SU-DHL-6 (cell line): ENCODE results near the gene LALBA.

Experiments used
- H2AFZ ChIP-seq: fragments of 200-600 bp; sonication (generic); 2 replicates; pipeline ENCODE4 v1.6.1; 2014; ENCODE audit warnings: low read depth, mild to moderate bottlenecking, moderate library complexity, mixed read lengths, antibody characterized with exemption, low read length; ENCODE audit not compliant: severe bottlenecking
- H3F3A ChIP-seq: fragments of 200-600 bp; shearing (Covaris generic); 2 replicates; pipeline ENCODE4 v1.6.0; 2016; ENCODE audit warnings: antibody characterized with exemption, mild to moderate bottlenecking; ENCODE audit not compliant: insufficient read depth
- H3K27ac ChIP-seq: fragments of 200-600 bp; sonication (generic); 2 replicates; pipeline ENCODE4 v1.5.1; 2016; ENCODE audit warnings: low read depth, mild to moderate bottlenecking, low read length, moderate library complexity, mixed read lengths
- H3K27me3 ChIP-seq: fragments of 200-600 bp; sonication (generic), shearing (Covaris generic); 2 replicates; pipeline ENCODE4 v1.6.0; 2014; ENCODE audit warnings: mild to moderate bottlenecking, low read length
- H3K36me3 ChIP-seq: fragments of 200-600 bp; sonication (generic); 2 replicates; pipeline ENCODE4 v1.6.1; 2014; ENCODE audit warnings: mild to moderate bottlenecking, low read length, mixed read lengths
- H3K4me2 ChIP-seq: fragments of 300-600, 200-600 bp; shearing (Covaris generic), sonication (generic); 2 replicates; pipeline ENCODE4 v1.6.0; 2014; ENCODE audit warnings: low read length, low read depth, mild to moderate bottlenecking; ENCODE audit not compliant: poor library complexity, severe bottlenecking
- H3K4me3 ChIP-seq: fragments of 200-600 bp; sonication (generic); 2 replicates; pipeline ENCODE4 v1.5.1; 2014; ENCODE audit warnings: antibody characterized with exemption, low read length, mild to moderate bottlenecking, mixed read lengths; ENCODE audit not compliant: insufficient read depth, poor library complexity, severe bottlenecking
- H3K79me2 ChIP-seq: fragments of 200-600 bp; sonication (generic); 2 replicates; pipeline ENCODE4 v1.6.1; 2014; ENCODE audit warnings: mild to moderate bottlenecking, low read length, moderate library complexity; ENCODE audit not compliant: insufficient read depth
- H3K9ac ChIP-seq: fragments of 200-600 bp; sonication (generic); 2 replicates; pipeline ENCODE4 v1.7.0; 2014; ENCODE audit warnings: mild to moderate bottlenecking, low read length
- H3K9me2 ChIP-seq: fragments of 200-600 bp; sonication (generic); replicated peaks from 2 replicates; pipeline ENCODE4 v1.6.1; 2014; ENCODE audit warnings: low read length; ENCODE audit not compliant: insufficient read depth
- H3K9me3 ChIP-seq: fragments of 200-600 bp; sonication (generic); 2 replicates; pipeline ENCODE4 v1.6.1; 2014; ENCODE audit warnings: low read length, mixed read lengths; ENCODE audit not compliant: insufficient read depth
- H4K20me1 ChIP-seq: fragments of 200-600 bp; sonication (generic); 2 replicates; pipeline ENCODE4 v1.6.1; 2014; ENCODE audit warnings: low read depth, mild to moderate bottlenecking, antibody characterized with exemption, low read length, moderate library complexity, mixed read lengths
- EZH2phosphoT487 ChIP-seq: fragments of 200-600 bp; sonication (generic), shearing (Covaris generic); conservative IDR thresholded peaks from 2 replicates; pipeline ENCODE4 v1.6.1; 2018; ENCODE audit warnings: mild to moderate bottlenecking, antibody characterized with exemption, low read length, moderate library complexity, mixed read lengths
- TF ChIP-seq, protein P1 (sequence below): fragments of 200-600 bp; sonication (generic); IDR thresholded peaks from one replicate; pipeline ENCODE4 v1.5.1; 2017; ENCODE audit warnings: antibody characterized with exemption, mild to moderate bottlenecking, low read length, moderate library complexity; ENCODE audit not compliant: insufficient read depth, poor library complexity, severe bottlenecking

The LALBA gene

GRCh38 chr12:48569946-48570345 is at the start of gene LALBA:
Gene LALBA, minus strand, starts transcription at chr12:48570046. Its CDS starts 26 bp downstream, at chr12:48570020.
- no peak within 1 kb of the TSS for H2AFZ ChIP-seq

DNA sequence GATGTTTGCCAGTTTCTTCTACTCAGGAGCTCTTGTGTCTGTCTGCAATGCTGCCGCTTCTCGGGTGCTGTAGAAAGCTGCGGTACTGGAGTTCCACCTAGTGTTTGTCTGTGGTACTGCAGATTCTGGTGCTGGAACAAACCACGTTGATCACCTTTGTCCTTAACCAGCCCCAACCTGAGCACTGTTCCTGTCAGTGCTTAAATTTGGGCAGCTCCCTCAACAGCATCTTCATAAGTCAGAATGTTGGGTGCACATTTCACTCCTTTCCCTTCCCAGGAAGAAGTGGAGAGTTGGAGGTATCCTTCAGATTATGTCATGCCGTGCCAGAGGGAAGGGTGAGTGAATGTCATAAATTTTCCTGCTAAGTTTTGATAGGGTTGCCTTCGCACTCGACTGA is 48.7 kb upstream of the LALBA start:
- Histone ChIP-seq H3K36me3 (no peaks in the 10 kb centered on the region), H2AFZ (no peak overlapping the region), H3K9me2 (no peaks in the 10 kb centered on the region), H3K4me2 (no peak overlapping the region), H3K9me3 (no peaks in the 10 kb centered on the region), H3K4me3 (no peak overlapping the region), H3K27me3 (no peaks in the 10 kb centered on the region), H3K79me2 (no peaks in the 10 kb centered on the region), H3F3A (no peaks in the 10 kb centered on the region), H3K27ac (no peak overlapping the region), H4K20me1 (no peaks in the 10 kb centered on the region), H3K9ac (no peak overlapping the region)
- TF ChIP-seq, protein P1, sequence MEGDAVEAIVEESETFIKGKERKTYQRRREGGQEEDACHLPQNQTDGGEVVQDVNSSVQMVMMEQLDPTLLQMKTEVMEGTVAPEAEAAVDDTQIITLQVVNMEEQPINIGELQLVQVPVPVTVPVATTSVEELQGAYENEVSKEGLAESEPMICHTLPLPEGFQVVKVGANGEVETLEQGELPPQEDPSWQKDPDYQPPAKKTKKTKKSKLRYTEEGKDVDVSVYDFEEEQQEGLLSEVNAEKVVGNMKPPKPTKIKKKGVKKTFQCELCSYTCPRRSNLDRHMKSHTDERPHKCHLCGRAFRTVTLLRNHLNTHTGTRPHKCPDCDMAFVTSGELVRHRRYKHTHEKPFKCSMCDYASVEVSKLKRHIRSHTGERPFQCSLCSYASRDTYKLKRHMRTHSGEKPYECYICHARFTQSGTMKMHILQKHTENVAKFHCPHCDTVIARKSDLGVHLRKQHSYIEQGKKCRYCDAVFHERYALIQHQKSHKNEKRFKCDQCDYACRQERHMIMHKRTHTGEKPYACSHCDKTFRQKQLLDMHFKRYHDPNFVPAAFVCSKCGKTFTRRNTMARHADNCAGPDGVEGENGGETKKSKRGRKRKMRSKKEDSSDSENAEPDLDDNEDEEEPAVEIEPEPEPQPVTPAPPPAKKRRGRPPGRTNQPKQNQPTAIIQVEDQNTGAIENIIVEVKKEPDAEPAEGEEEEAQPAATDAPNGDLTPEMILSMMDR: peak; percentile 82
- no peak for TF ChIP-seq EZH2phosphoT487

More at GRCh38 chr12:48569946-48570345, at the start of gene LALBA:
- H3K9ac ChIP-seq: no peak within 1 kb of the TSS
- H3K9me3 ChIP-seq: no peaks in the 10 kb centered on the region
- H4K20me1 ChIP-seq: no peaks in the 10 kb centered on the region
- H3K27ac ChIP-seq: no peak within 1 kb of the TSS
- no peak within 1 kb of the TSS for H3K4me3 ChIP-seq
- H3K36me3 ChIP-seq: no peaks in the 10 kb centered on the region
- TF ChIP-seq EZH2phosphoT487: no peak
- TF ChIP-seq, protein P1: no peak
- no peaks in the 10 kb centered on the region for H3K79me2 ChIP-seq
- no peaks in the 10 kb centered on the region for H3F3A ChIP-seq
- H3K27me3 ChIP-seq: no peaks in the 10 kb centered on the region
- H3K4me2 ChIP-seq: no peak within 1 kb of the TSS
- H3K9me2 ChIP-seq: no peaks in the 10 kb centered on the region

DNA sequence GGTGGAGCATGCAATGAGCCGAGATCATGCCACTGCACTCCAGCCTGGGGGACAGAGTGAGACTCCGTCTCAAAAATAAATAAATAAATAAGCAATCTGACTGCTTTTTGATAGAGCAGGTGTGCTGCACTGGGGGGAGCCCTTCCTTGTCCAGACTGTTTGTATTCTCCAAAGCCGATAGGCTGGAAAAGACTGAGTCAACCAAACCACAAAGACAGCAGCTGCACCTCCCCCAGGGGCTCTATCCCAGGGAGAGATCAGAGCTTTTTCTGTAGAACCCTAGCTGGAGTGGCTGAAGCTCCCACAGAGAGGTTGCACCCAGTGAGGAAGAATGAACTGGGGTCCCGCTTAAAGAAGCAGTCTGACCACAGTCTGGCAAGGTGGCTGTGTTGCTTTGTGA is 45.8 kb upstream of the LALBA start:
- no peak overlapping the region for H3K9ac ChIP-seq
- no peak overlapping the region for H3K4me3 ChIP-seq
- H2AFZ ChIP-seq: no peak overlapping the region
- TF ChIP-seq, protein P1: no peak
- no peak for TF ChIP-seq EZH2phosphoT487
- H3K27ac ChIP-seq: no peak overlapping the region
- H3F3A ChIP-seq: no peaks in the 10 kb centered on the region
- H3K4me2 ChIP-seq: no peak overlapping the region
- H3K79me2 ChIP-seq: no peaks in the 10 kb centered on the region
- H4K20me1 ChIP-seq: no peaks in the 10 kb centered on the region
- no peaks in the 10 kb centered on the region for H3K9me2 ChIP-seq
- no peaks in the 10 kb centered on the region for H3K36me3 ChIP-seq
- no peaks in the 10 kb centered on the region for H3K9me3 ChIP-seq
- no peaks in the 10 kb centered on the region for H3K27me3 ChIP-seq
